Measurements from ENCODE around the gene PCDH7. TPM values are rescaled to one million over a fixed set of nuclear protein-coding genes. Genes with fewer than 3 reads are reported as not detected.
A peak's percentile ranks its signal among the peaks of the same experiment; 100 is the strongest.

PCDH7 gene
- total RNA-seq, 4 donors from 2014 or later, result 4.9 to 42.1 (median 7.6) TPM

- H3K4me1 ChIP-seq, result no peaks in the 10 kb centered on the region
- H3K36me3 ChIP-seq, result no peaks in the 10 kb centered on the region
- H3K4me3 ChIP-seq, result no peak overlapping the region
- DNase-seq, result no peak
- TF ChIP-seq CTCF (IDR thresholded peaks at IDR 0.05) (no peak), POLR2A (IDR thresholded peaks at IDR 0.05) (no peak)
- no peak overlapping the region for H3K27ac ChIP-seq
- no peaks in the 10 kb centered on the region for H3K27me3 ChIP-seq
- no peaks in the 10 kb centered on the region for H3K9me3 ChIP-seq
Observed at GRCh38 chr4:30754021-30754420, 33.9 kb downstream of the PCDH7 start.

- Histone ChIP-seq H3K9me3 (no peaks in the 10 kb centered on the region), H3K4me1 (no peaks in the 10 kb centered on the region), H3K27me3 (no peaks in the 10 kb centered on the region), H3K27ac (no peak overlapping the region), H3K36me3 (no peaks in the 10 kb centered on the region), H3K4me3 (no peak overlapping the region)
- TF ChIP-seq POLR2A (IDR thresholded peaks at IDR 0.05) (no peak), CTCF (IDR thresholded peaks at IDR 0.05) (no peak)
- no peak for DNase-seq
Observed at GRCh38 chr4:30755346-30755745, 35.2 kb downstream of the PCDH7 start.

- Histone ChIP-seq H3K4me1 (no peaks in the 10 kb centered on the region), H3K4me3 (no peak overlapping the region), H3K27ac (no peak overlapping the region), H3K36me3 (no peaks in the 10 kb centered on the region), H3K9me3 (no peaks in the 10 kb centered on the region), H3K27me3 (no peaks in the 10 kb centered on the region)
- TF ChIP-seq POLR2A (IDR thresholded peaks at IDR 0.05) (no peak), CTCF (IDR thresholded peaks at IDR 0.05) (no peak)
- no peak for DNase-seq
Observed at GRCh38 chr4:30756553-30756952, 36.4 kb downstream of the PCDH7 start.

DNA sequence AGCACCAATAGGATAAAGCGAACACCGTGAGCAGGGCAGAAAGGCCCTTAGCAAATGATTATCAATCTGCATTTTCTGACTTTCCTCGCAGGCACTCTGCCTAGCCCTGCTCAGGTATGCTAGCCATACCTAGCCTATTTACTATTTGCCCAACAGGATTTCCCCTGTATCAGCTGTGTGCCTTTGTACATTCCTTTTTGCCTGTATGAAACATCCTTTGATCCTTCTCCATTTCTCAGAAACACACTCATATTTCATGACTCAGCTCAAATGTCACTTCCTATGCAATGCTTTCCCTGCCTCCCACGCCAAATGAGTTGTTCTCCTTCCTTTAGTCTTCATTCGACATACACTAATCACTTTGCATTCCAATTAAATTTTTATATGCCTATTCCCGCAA, 37.2 kb downstream of the PCDH7 start:
- Histone ChIP-seq H3K36me3 (no peaks in the 10 kb centered on the region), H3K27me3 (no peaks in the 10 kb centered on the region), H3K4me3 (no peak overlapping the region), H3K4me1 (no peaks in the 10 kb centered on the region), H3K27ac (no peak overlapping the region), H3K9me3 (no peaks in the 10 kb centered on the region)
- DNase-seq, result no peak
- TF ChIP-seq CTCF (IDR thresholded peaks at IDR 0.05), result no peak
- TF ChIP-seq POLR2A (IDR thresholded peaks at IDR 0.05), result no peak

GRCh38 chr4:30760551-30760950, 40.4 kb downstream of the PCDH7 start:
- H3K27ac ChIP-seq, result no peak overlapping the region
- H3K27me3 ChIP-seq, result no peaks in the 10 kb centered on the region
- no peak for DNase-seq
- H3K36me3 ChIP-seq, result no peaks in the 10 kb centered on the region
- TF ChIP-seq POLR2A (IDR thresholded peaks at IDR 0.05) (no peak), CTCF (IDR thresholded peaks at IDR 0.05) (no peak)
- no peak overlapping the region for H3K4me3 ChIP-seq
- no peaks in the 10 kb centered on the region for H3K4me1 ChIP-seq
- H3K9me3 ChIP-seq, result no peaks in the 10 kb centered on the region

- no peaks in the 10 kb centered on the region for H3K4me1 ChIP-seq
- peak overlapping the region in 1 of 4 donors; percentile 5 for H3K27ac ChIP-seq
- no peaks in the 10 kb centered on the region for H3K9me3 ChIP-seq
- DNase-seq, result no peak
- TF ChIP-seq CTCF (IDR thresholded peaks at IDR 0.05), result no peak
- no peak for TF ChIP-seq POLR2A (IDR thresholded peaks at IDR 0.05)
- no peaks in the 10 kb centered on the region for H3K27me3 ChIP-seq
- H3K4me3 ChIP-seq, result no peak overlapping the region
- H3K36me3 ChIP-seq, result no peaks in the 10 kb centered on the region
Observed at GRCh38 chr4:30763321-30763727, 43.2 kb downstream of the PCDH7 start.
